ENCODE data around the gene CHIC2. TPM values are rescaled to one million over a fixed set of nuclear protein-coding genes. Genes with fewer than 3 reads are reported as not detected.
"Not testable (repeated sequence)": the region's sequence is repeated elsewhere in the genome, so short reads cannot be mapped to it uniquely, and the experiment has no call there.

Gene CHIC2
- total RNA-seq, 2 experiments from 2014 or later = 28.5 to 29.3 TPM

DNA sequence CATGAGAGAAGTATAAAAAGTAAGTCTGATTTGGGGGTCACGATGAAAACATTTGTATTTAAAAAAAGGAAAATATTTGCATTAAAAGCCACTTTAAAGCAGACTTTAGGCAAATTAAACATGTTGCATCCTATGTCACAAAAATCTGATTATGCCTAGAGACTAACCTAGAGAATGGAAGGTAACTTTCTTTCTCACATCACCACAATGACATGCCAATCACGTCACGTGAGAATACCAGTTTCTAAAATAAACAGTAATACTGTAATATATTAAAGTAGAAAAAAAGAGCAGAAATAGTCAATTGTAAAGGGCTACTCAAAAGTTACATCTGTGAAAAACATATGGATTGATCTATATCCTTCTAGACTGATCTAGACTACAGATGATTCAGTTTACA lies 3.3 kb downstream of the CHIC2 start:
- H3K27me3 Mint-ChIP-seq = no peaks in the 10 kb centered on the region

DNA sequence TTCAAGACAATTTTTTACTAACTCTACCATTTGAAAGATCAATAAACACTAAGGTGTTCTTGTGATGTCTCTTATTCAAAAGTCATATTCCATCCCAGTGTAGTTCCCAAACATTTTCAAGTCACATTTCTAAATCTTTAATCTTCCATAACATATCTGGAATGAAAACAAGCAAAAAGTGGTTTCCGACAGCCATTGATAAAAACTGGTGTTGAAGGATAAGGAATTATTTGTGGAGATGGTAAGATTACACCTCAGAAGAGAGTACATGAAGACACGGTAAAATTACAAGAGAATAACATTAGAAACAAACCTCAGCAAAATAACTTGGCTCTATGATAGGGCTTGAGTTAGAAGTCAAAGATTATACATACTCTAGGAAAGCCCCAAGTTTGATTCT lies 4.3 kb downstream of the CHIC2 start:
- POLR2A ChIA-PET = no interaction called here
- Mint-ChIP-seq H3K27ac (no peak overlapping the region), H3K27me3 (no peaks in the 10 kb centered on the region), H3K4me1 (peaks cover 50% of the 10 kb centered on the region), H3K36me3 (peaks cover 9% of the 10 kb centered on the region), H3K9me3 (no peaks in the 10 kb centered on the region), H3K4me3 (peak overlapping the region; percentile 3)
- no peak for ATAC-seq (ENCODE audit: low read depth)
- DNase-seq = no peak

More for the DNA sequence above, 3.3 kb downstream of the CHIC2 start:
- Mint-ChIP-seq H3K27ac (no peak overlapping the region), H3K9me3 (no peaks in the 10 kb centered on the region), H3K36me3 (peaks cover 4% of the 10 kb centered on the region), H3K4me1 (peaks cover 53% of the 10 kb centered on the region), H3K4me3 (peak overlapping the region; percentile 68)
- DNase-seq (no peak), ATAC-seq (ENCODE audit: low read depth) (no peak)
- POLR2A ChIA-PET = no interaction called here

DNA sequence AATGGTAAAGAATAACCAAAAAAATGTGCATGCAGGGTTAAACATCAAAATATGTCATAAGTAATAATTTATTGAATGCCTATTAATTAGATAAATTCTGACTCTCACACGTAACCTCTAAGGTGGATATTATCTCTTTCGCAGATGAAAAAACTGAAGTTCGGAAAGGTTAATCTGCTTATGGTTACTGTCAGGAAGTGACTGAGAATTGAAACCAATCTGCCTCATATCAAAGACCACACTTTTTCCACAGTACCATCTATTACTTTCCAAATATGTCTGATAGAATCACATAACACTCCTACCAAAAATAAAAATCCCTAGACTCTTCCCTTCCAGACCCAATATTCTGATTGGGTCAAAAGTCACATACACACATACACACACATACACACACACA lies 6.2 kb downstream of the CHIC2 start:
- peak overlapping the region; percentile 65 for H3K4me3 Mint-ChIP-seq
- H3K27ac Mint-ChIP-seq = peak overlapping the region; percentile 67
- peaks cover 15% of the 10 kb centered on the region for H3K36me3 Mint-ChIP-seq
- POLR2A ChIA-PET = no interaction called here
- ATAC-seq (ENCODE audit: low read depth) (peak; percentile 53), DNase-seq (no peak)
- no peaks in the 10 kb centered on the region for H3K27me3 Mint-ChIP-seq
- peaks cover 50% of the 10 kb centered on the region for H3K4me1 Mint-ChIP-seq
- H3K9me3 Mint-ChIP-seq = no peaks in the 10 kb centered on the region

DNA sequence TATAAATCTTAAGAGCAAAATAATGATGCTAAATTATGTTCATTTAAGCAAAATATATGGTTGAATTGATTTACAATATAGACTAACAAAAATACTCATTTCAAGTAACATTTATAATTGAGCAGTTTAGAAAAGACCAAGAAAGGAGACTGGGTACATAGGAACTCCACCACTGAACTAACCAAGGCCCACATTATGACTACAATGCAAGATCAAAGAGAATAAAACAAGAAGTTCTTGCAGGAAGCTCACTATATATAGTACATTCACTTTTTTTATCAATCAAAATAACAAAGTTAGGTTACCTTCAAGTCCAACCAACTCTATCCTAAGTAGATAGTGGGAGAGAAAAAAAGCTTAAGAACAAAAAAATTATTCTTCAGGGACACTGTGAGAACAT lies 8.0 kb downstream of the CHIC2 start:
- DNase-seq = no peak
- peak overlapping the region; percentile 8 for H3K27ac Mint-ChIP-seq
- no peaks in the 10 kb centered on the region for H3K27me3 Mint-ChIP-seq
- peak; percentile 79 for ATAC-seq (ENCODE audit: low read depth)
- peaks cover 12% of the 10 kb centered on the region for H3K36me3 Mint-ChIP-seq
- peak overlapping the region; percentile 65 for H3K4me3 Mint-ChIP-seq
- POLR2A ChIA-PET = no interaction called here
- no peaks in the 10 kb centered on the region for H3K9me3 Mint-ChIP-seq
- H3K4me1 Mint-ChIP-seq = peaks cover 40% of the 10 kb centered on the region

DNA sequence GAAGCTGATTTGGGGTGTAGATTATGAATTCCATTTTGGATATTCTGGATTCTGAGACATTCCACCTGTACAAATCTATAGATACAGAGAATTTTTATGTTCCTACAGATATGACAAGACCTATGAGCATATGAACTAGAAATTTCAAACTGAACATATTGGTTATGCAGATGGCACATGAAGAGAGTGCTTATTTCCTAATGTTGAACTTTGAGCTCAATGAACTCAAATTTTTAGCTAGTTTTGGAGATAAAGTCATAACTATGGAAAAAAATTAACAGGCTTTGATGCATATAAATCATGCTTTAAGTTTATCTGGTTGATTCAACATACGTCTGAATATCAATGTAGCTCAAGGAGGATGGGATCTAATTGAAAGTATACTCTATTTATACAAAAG lies 8.9 kb downstream of the CHIC2 start:
- ATAC-seq (ENCODE audit: low read depth) = no peak
- H3K4me3 Mint-ChIP-seq = no peak overlapping the region
- no peak for DNase-seq
- H3K27ac Mint-ChIP-seq = no peak overlapping the region
- POLR2A ChIA-PET = interaction anchor here (1.1 kb wide), 1 partner anchor 178 kb away, joined by 3 read pairs; no protein-coding TSS in a partner anchor
- no peaks in the 10 kb centered on the region for H3K9me3 Mint-ChIP-seq
- no peaks in the 10 kb centered on the region for H3K27me3 Mint-ChIP-seq
- H3K4me1 Mint-ChIP-seq = peaks cover 41% of the 10 kb centered on the region
- peaks cover 15% of the 10 kb centered on the region for H3K36me3 Mint-ChIP-seq

DNA sequence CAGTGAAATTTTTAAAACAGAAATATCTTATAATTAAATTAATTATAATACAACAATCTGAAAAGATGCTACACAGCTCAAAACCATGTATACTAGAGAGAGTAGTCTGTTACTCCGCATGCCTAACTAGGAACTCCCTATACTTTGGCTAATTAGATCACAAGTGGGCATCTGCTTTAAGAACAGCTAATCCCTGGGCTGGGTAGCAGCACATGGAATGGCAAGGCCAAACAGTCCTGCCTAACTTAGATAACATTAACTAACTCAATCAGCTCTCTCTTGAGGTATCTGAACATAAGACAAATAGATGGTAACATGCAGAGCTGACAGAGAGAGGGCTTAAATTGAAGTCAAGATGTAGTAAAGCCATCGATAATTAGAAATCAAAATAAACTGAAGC lies 9.9 kb downstream of the CHIC2 start:
- DNase-seq (no peak), ATAC-seq (ENCODE audit: low read depth) (no peak)
- H3K36me3 Mint-ChIP-seq = peaks cover 15% of the 10 kb centered on the region
- peaks cover 35% of the 10 kb centered on the region for H3K4me1 Mint-ChIP-seq
- no peak overlapping the region for H3K4me3 Mint-ChIP-seq
- H3K9me3 Mint-ChIP-seq = no peaks in the 10 kb centered on the region
- POLR2A ChIA-PET = no interaction called here
- no peak overlapping the region for H3K27ac Mint-ChIP-seq
- no peaks in the 10 kb centered on the region for H3K27me3 Mint-ChIP-seq

DNA sequence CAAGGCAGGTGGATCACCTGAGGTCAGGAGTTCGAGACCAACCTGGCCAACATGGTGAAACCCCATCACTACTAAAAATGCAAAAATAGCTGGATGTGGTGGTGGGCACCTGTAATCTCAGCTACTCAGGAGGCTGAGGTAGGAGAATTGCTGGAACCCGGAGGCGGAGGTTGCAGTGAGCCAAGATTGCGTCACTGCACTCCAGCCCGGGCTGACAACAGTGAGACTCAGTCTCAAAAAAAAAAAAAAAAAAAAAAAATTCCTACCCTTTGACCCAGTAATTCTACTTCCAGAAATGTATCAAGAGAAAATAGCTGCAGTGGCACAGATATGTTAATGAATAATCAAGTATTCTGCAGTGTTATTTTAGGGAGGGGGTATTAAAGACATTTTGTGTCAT lies 11.1 kb downstream of the CHIC2 start:
- H3K36me3 Mint-ChIP-seq = peaks cover 17% of the 10 kb centered on the region
- POLR2A ChIA-PET = interaction anchor here (0.7 to 1.0 kb wide), 3 partner anchors 10 to 767 kb away, joined by 3 to 5 read pairs (median 4); no protein-coding TSS in a partner anchor
- H3K27me3 Mint-ChIP-seq; H3K4me3 Mint-ChIP-seq; ATAC-seq (ENCODE audit: low read depth); DNase-seq; H3K27ac Mint-ChIP-seq; H3K9me3 Mint-ChIP-seq: not testable (repeated sequence)
- H3K4me1 Mint-ChIP-seq = peaks cover 30% of the 10 kb centered on the region

GRCh38 chr4:54050214-54050904 lies 14.0 kb downstream of the CHIC2 start:
- Mint-ChIP-seq H3K4me3 (no peak overlapping the region), H3K9me3 (no peaks in the 10 kb centered on the region), H3K4me1 (peaks cover 8% of the 10 kb centered on the region), H3K36me3 (peaks cover 27% of the 10 kb centered on the region), H3K27me3 (no peaks in the 10 kb centered on the region), H3K27ac (no peak overlapping the region)
- no peak for ATAC-seq (ENCODE audit: low read depth)
- POLR2A ChIA-PET = no interaction called here
- no peak for DNase-seq

DNA sequence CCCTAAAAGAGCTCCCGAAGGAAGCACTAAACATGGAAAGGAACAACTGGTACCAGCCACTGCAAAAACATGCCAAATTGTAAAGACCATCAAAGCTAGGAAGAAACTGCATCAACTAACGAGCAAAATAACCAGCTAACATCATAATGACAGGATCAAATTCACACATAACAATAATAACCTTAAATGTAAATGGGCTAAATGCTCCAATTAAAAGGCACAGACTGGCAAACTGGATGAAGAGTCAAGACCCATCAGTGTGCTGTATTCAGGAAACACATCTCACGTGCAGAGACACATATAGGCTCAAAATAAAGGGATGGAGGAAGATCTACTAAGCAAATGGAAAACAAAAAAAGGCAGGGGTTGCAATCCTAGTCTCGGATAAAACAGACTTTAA lies 20.8 kb downstream of the CHIC2 start:
- H3K36me3 Mint-ChIP-seq = peaks cover 40% of the 10 kb centered on the region
- H3K9me3 Mint-ChIP-seq; ATAC-seq (ENCODE audit: low read depth); H3K4me1 Mint-ChIP-seq; POLR2A ChIA-PET; H3K27ac Mint-ChIP-seq; H3K4me3 Mint-ChIP-seq; DNase-seq; H3K27me3 Mint-ChIP-seq: not testable (repeated sequence)

- POLR2A ChIA-PET = no interaction called here
- Mint-ChIP-seq H3K27ac (no peak overlapping the region), H3K4me3 (peak overlapping the region; percentile 5), H3K9me3 (peaks cover 4% of the 10 kb centered on the region), H3K27me3 (no peaks in the 10 kb centered on the region), H3K36me3 (peaks cover 37% of the 10 kb centered on the region), H3K4me1 (peaks cover 8% of the 10 kb centered on the region)
- ATAC-seq (ENCODE audit: low read depth) (no peak), DNase-seq (no peak)
These were observed 22.5 kb downstream of the CHIC2 start for GRCh38 chr4:54041933-54042332.

- Mint-ChIP-seq H3K27me3 (no peaks in the 10 kb centered on the region), H3K4me1 (peaks cover 8% of the 10 kb centered on the region), H3K36me3 (peaks cover 37% of the 10 kb centered on the region), H3K27ac (no peak overlapping the region), H3K9me3 (peaks cover 4% of the 10 kb centered on the region), H3K4me3 (no peak overlapping the region)
- POLR2A ChIA-PET = interaction anchor here (0.6 kb wide), 1 partner anchor 138 kb away, joined by 4 read pairs; no protein-coding TSS in a partner anchor
- DNase-seq (no peak), ATAC-seq (ENCODE audit: low read depth) (no peak)
These were observed 23.3 kb downstream of the CHIC2 start for GRCh38 chr4:54041100-54041499.

DNA sequence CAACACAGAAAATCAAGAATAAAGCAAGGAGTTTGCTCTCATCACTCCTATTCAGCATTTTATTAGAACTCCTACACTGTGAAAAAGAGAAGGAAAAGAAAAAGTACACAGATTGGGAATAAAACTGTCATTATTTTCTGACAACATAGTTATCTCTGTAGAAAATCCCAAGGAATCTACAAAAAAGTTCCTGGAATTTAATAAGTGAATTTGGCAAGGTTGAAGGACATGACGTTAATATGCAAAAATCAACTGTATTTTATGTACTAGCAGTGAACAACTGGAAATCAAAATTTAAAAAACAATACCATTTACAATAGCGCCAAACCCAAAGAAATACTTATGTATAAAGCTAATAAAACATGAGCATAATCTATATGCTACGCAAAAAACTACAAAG lies 26.3 kb downstream of the CHIC2 start:
- H3K36me3 Mint-ChIP-seq = peaks cover 37% of the 10 kb centered on the region
- no peak overlapping the region for H3K4me3 Mint-ChIP-seq
- DNase-seq = no peak
- H3K27me3 Mint-ChIP-seq = no peaks in the 10 kb centered on the region
- peaks cover 8% of the 10 kb centered on the region for H3K4me1 Mint-ChIP-seq
- no peak for ATAC-seq (ENCODE audit: low read depth)
- POLR2A ChIA-PET = no interaction called here
- H3K9me3 Mint-ChIP-seq = no peaks in the 10 kb centered on the region
- H3K27ac Mint-ChIP-seq = no peak overlapping the region

GRCh38 chr4:54036184-54036583 lies 28.2 kb downstream of the CHIC2 start:
- Mint-ChIP-seq H3K36me3 (peaks cover 33% of the 10 kb centered on the region), H3K27ac (no peak overlapping the region), H3K9me3 (no peaks in the 10 kb centered on the region), H3K4me1 (peaks cover 5% of the 10 kb centered on the region), H3K27me3 (no peaks in the 10 kb centered on the region), H3K4me3 (no peak overlapping the region)
- no peak for DNase-seq
- no peak for ATAC-seq (ENCODE audit: low read depth)
- POLR2A ChIA-PET = no interaction called here

- no peak overlapping the region for H3K27ac Mint-ChIP-seq
- no peaks in the 10 kb centered on the region for H3K27me3 Mint-ChIP-seq
- H3K9me3 Mint-ChIP-seq = no peaks in the 10 kb centered on the region
- DNase-seq = no peak
- no peaks in the 10 kb centered on the region for H3K4me1 Mint-ChIP-seq
- H3K36me3 Mint-ChIP-seq = peaks cover 25% of the 10 kb centered on the region
- no peak overlapping the region for H3K4me3 Mint-ChIP-seq
- no peak for ATAC-seq (ENCODE audit: low read depth)
- POLR2A ChIA-PET = interaction anchor here (0.5 kb wide), 1 partner anchor 76 kb away, joined by 4 read pairs; no protein-coding TSS in a partner anchor
These were observed 31.8 kb downstream of the CHIC2 start for GRCh38 chr4:54032558-54033135.
